ENCODE results near the gene PUM2.

Gene PUM2

GRCh38 chr2:20343128-20343527, 7.5 kb downstream of the PUM2 start:
- DNase-seq: no peak

GRCh38 chr2:20339012-20339411, 11.6 kb downstream of the PUM2 start:
- no peak for DNase-seq

GRCh38 chr2:20334605-20335203, 15.9 kb downstream of the PUM2 start:
- no peak for DNase-seq

- DNase-seq: no peak
Measured at GRCh38 chr2:20333738-20334137, 16.9 kb downstream of the PUM2 start.

GRCh38 chr2:20330192-20330591, 20.5 kb downstream of the PUM2 start:
- no peak for DNase-seq

GRCh38 chr2:20327370-20327769, 23.3 kb downstream of the PUM2 start:
- no peak for DNase-seq

- peak; percentile 34 for DNase-seq
Measured at GRCh38 chr2:20326163-20326780, 24.4 kb downstream of the PUM2 start.

GRCh38 chr2:20322527-20323300, 27.9 kb downstream of the PUM2 start:
- peak; percentile 61 for DNase-seq

- no peak for DNase-seq
Measured at GRCh38 chr2:20317690-20318089, 33.0 kb downstream of the PUM2 start.

GRCh38 chr2:20317197-20317596, 33.4 kb downstream of the PUM2 start:
- DNase-seq: no peak

- DNase-seq: no peak
Measured at GRCh38 chr2:20314562-20315501, 35.8 kb downstream of the PUM2 start.

- no peak for DNase-seq
Measured at GRCh38 chr2:20313659-20314058, 37.0 kb downstream of the PUM2 start.

- DNase-seq: no peak
Measured at GRCh38 chr2:20309001-20309400, 41.6 kb downstream of the PUM2 start.

- DNase-seq: no peak
Measured at GRCh38 chr2:20307311-20307710, 43.3 kb downstream of the PUM2 start.

GRCh38 chr2:20304411-20304810, 46.2 kb downstream of the PUM2 start:
- DNase-seq: no peak

- DNase-seq: no peak
Measured at GRCh38 chr2:20303966-20304365, 46.7 kb downstream of the PUM2 start.

- DNase-seq: no peak
Measured at GRCh38 chr2:20302019-20302418, 48.6 kb downstream of the PUM2 start.

GRCh38 chr2:20300656-20301055, 50.0 kb downstream of the PUM2 start:
- DNase-seq: no peak

GRCh38 chr2:20299113-20299512, 51.5 kb downstream of the PUM2 start:
- no peak for DNase-seq

- no peak for DNase-seq
Measured at GRCh38 chr2:20294231-20294630, 56.4 kb downstream of the PUM2 start.

GRCh38 chr2:20292984-20293383, 57.7 kb downstream of the PUM2 start:
- no peak for DNase-seq

- DNase-seq: no peak
Measured at GRCh38 chr2:20291846-20292408, 58.7 kb downstream of the PUM2 start.

GRCh38 chr2:20291106-20291564, 59.5 kb downstream of the PUM2 start:
- DNase-seq: no peak

All from NCI-H2029 treated with DMSO at 0.1 percent for 48 hours (cell line).